GM18519 (cell line): ENCODE results near the gene SLC1A2.
"Not testable (repeated sequence)": the region's sequence is repeated elsewhere in the genome, so short reads cannot be mapped to it uniquely, and the experiment has no call there.

Source experiments
- ATAC-seq: cut with Tn5 transposase; IDR thresholded peaks from one replicate; pipeline ENCODE4 v1.9.1; 2021; ENCODE audit warnings: mild to moderate bottlenecking, moderate library complexity; ENCODE audit not compliant: unreplicated experiment, low FRiP score

The SLC1A2 gene

GRCh38 chr11:35232891-35233330 lies 186.4 kb downstream of the SLC1A2 start:
- no peak for ATAC-seq

DNA sequence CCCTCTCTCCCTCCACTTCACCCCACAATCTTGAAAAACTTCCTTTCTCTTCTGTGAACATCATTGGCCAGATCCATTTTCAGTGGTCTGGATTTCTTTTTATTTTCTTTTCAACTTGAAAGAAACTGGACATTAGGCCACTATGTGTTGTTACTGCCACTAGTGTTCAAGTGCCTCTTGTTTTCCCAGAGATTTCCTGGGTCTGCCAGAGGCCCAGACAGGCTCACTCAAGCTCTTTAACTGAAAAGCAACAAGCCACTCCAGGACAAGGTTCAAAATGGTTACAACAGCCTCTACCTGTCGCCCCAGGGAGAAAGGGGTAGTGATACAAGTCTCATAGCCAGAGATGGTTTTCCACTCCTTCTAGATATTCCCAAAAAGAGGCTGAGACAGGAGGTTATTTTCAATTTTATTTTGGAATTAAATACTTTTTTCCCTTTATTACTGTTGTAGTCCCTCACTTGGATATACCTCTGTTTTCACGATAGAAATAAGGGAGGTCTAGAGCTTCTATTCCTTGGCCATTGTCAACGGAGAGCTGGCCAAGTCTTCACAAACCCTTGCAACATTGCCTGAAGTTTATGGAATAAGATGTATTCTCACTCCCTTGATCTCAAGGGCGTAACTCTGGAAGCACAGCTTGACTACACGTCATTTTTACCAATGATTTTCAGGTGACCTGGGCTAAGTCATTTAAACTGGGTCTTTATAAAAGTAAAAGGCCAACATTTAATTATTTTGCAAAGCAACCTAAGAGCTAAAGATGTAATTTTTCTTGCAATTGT lies 188.1 kb downstream of the SLC1A2 start:
- ATAC-seq = no peak

- no peak for ATAC-seq
Measured at GRCh38 chr11:35230388-35230787, 189.0 kb downstream of the SLC1A2 start.

DNA sequence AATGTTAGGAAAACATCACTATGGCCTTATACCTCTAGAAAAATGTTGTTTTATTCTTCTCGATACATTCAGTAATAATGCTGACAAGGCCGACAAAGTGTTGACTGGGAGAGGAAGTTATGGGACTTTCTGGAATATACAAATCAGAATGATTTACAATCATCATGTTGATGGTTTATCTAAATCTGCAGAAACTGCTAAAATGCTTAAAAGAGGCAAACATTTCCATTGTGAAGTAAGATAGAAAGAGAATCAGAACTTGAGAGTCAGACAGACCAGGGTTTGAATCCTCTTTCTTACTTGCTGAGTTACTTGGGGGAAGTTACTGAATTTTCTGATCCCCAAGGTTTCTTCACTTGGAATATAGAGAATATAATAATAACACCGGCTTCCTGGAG lies 191.0 kb downstream of the SLC1A2 start:
- no peak for ATAC-seq

GRCh38 chr11:35227576-35228327 lies 191.6 kb downstream of the SLC1A2 start:
- ATAC-seq = no peak

- ATAC-seq = not testable (repeated sequence)
Measured at GRCh38 chr11:35226756-35227155, 192.6 kb downstream of the SLC1A2 start.

- ATAC-seq = no peak
Measured at GRCh38 chr11:35225946-35226520, 193.3 kb downstream of the SLC1A2 start.

- ATAC-seq = no peak
Measured at GRCh38 chr11:35223991-35224390, 195.4 kb downstream of the SLC1A2 start.

DNA sequence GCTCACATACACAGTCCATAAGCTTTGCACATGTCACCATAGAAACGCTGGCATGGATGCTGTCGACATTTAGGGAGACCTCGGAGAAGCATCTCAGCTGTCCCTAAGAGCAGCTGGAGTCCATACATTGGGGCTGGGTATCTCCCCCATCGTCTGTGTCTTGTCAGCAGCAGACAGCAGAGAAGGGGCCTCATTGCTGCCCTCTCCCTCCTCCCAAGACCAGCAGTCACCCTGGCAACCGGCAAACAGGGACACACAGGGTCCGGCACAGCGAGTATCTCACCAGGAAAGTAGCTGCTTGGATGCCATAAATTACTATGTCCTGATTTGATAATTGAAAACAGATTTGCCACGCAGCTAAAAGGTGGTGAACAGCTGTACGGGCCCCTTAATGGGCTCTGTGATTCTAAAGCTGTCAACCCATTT lies 196.0 kb downstream of the SLC1A2 start:
- ATAC-seq = no peak

- no peak for ATAC-seq
Measured at GRCh38 chr11:35218956-35219355, 200.4 kb downstream of the SLC1A2 start.

DNA sequence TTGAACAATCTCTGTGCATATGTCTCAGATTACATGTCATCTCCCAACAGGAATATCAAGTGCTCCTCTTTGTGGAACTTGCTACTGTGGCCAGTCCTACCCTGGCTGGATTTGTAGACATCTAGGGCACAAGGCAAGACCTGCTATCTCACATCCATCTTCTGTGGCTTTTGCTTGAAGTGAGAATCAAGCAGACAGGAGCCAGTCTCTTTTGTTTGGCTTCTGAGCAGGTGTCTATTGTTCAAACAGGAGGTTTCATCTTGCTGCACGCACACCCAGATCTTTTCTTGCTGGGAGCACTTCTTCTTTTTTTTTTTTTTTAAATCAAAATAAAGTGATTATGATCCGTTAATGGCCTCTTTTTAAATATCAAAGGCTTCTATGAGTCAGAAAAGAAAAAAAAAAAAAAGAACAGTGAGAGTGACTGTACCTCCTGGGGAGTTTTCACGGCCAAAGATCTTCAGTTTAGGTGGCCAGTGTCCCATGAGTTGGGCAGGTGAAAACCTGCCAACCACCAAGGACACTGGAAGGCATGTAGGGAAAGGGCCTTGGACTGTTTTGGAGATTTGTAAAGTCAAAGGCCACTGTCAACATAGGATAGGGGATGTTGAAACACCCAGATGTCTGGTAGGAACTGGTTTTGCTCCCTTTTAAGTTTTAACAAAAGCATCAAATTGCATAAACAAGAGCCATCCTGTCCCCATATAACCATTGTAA lies 202.2 kb downstream of the SLC1A2 start:
- ATAC-seq = no peak

- no peak for ATAC-seq
Measured at GRCh38 chr11:35215945-35216344, 203.4 kb downstream of the SLC1A2 start.

DNA sequence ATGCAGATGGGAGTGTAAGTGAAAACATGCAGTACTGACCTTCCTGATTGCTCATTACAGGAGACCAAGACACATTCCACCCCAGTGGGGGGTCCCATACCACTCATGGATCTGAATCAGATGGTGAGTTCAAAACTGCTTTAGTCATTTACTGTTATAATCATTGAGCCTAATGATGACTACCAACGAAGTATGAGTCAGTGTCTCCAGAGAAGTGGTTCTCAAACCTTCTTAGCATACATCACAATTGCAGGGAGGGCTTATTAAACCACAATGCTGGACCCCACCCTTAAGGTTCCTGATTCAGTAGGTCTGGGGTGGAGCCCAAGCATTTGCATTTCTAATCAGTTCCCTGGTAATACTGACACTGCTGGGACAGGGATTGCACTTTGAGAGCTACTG lies 204.6 kb downstream of the SLC1A2 start:
- no peak for ATAC-seq

DNA sequence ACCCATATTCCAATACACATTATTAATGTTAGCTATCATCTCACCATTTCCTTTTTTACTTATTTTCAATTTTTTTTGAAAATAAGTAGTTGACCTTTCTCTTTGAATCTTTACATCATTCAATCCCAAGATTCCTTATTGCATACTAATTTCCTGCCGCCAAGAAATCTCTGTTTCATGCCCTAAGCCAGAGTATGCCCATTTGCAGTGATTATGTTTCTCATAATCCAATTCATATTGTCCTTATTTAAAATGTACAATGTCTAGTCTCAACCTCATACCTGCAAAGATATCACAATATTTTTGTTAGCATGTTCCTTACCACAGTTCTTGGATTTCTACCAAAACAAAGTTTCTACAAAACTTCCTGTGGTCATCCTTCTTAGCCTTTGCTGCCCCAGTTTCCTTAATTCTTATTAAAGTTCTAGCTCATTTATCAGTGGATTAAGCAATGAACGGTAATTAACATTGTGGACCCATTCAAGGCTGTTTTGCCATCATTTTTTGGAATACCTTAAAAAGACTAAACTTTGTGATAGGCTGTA lies 205.1 kb downstream of the SLC1A2 start:
- ATAC-seq = no peak

DNA sequence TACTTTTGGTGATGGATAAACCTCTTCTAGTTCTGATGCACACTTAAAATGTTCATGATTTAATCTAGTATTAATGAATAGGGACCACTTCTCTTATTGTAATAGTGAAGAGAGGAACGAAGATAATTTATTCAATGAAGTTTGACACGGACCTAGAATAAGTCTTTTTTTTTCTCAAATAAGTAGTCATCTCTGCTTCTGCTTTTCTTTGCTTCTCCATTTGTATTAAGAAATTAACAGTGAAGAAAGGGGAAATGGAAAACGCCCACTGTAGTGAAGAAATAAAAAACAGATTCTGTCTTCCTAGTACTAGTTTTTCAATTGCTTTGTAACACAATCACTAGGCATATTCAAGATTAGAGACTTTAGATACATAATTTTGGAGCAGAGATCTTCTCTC lies 207.4 kb downstream of the SLC1A2 start:
- ATAC-seq = no peak

- ATAC-seq = no peak
Measured at GRCh38 chr11:35210876-35211546, 208.3 kb downstream of the SLC1A2 start.

GRCh38 chr11:35208795-35209194 lies 210.6 kb downstream of the SLC1A2 start:
- ATAC-seq = no peak

DNA sequence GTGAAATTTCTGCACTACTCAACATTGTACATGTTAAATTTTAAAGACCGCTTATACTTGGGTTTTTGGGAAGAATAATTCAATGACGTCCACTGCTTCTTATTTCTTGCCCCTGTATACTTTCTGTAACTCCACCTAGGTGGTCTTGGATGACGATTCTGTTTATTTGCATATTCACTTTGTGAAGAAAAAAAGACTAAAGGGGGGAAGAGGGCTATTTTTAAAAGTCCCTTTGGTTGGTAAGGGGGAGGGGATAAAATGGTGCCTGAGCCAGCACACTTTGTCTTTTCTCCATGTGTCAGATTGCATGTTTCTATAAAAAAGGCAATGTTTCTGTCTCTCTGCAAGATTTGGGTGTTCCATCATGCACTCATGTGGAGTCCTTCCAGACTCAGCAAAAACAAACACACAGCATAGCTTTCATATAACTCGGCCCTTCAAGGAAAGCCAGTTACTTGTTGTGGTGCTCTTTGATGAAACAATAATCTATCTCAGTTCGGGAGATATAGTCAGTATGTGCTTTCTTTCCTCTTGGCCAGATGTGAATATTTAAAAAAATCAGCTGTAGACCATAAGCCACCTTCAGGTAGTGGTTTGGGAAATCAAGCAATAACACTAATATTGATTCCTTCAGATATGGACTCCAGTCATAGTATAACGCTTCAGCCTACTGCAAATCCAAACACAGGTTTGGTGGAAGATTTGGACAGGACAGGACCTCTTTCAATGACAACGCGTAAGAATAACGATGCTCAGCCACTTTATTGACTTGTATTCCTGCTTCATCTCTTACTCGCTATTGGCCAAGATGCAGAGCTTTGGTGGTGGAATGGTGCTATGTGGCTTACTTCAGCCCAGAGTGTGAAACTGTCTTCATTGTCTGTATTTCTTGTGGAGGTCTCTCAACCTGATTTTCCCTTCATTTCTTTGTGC lies 211.6 kb downstream of the SLC1A2 start:
- no peak for ATAC-seq

GRCh38 chr11:35206616-35207015 lies 212.7 kb downstream of the SLC1A2 start:
- ATAC-seq = no peak
